Measurements from ENCODE around the gene CCS.
"Not testable (repeated sequence)": the region's sequence is repeated elsewhere in the genome, so short reads cannot be mapped to it uniquely, and the experiment has no call there.

Gene CCS

GRCh38 chr11:66626382-66626781 is 33.4 kb downstream of the CCS start:
- no peak for ATAC-seq
- no peak for DNase-seq

- no peak for ATAC-seq
- no peak for DNase-seq
Observed at GRCh38 chr11:66626926-66627325, 33.9 kb downstream of the CCS start.

- no peak for DNase-seq
- ATAC-seq, result no peak
Observed at GRCh38 chr11:66628061-66628603, 35.1 kb downstream of the CCS start.

- DNase-seq (no peak), ATAC-seq (no peak)
Observed at GRCh38 chr11:66629356-66629755, 36.4 kb downstream of the CCS start.

GRCh38 chr11:66631883-66632282 is 38.9 kb downstream of the CCS start:
- no peak for DNase-seq
- no peak for ATAC-seq

- no peak for ATAC-seq
- DNase-seq, result no peak
Observed at GRCh38 chr11:66632952-66633351, 40.0 kb downstream of the CCS start.

GRCh38 chr11:66636411-66636810 is 43.4 kb downstream of the CCS start:
- DNase-seq (no peak), ATAC-seq (no peak)

- ATAC-seq (no peak), DNase-seq (no peak)
Observed at GRCh38 chr11:66637557-66638176, 44.7 kb downstream of the CCS start.

- ATAC-seq (peak; percentile 97), DNase-seq (peak; percentile 94)
Observed at GRCh38 chr11:66638177-66639065, 45.4 kb downstream of the CCS start, which contains the start of gene RBM4. Gene RBM4, plus strand, starts transcription at chr11:66638703. Its CDS starts 1,009 bp downstream, at chr11:66639712.

- no peak for ATAC-seq
- no peak for DNase-seq
Observed at GRCh38 chr11:66639066-66639813, 46.3 kb downstream of the CCS start.

GRCh38 chr11:66639814-66640340 is 46.9 kb downstream of the CCS start:
- ATAC-seq, DNase-seq: not testable (repeated sequence)

- DNase-seq (no peak), ATAC-seq (no peak)
Observed at GRCh38 chr11:66641834-66642233, 48.8 kb downstream of the CCS start.

GRCh38 chr11:66643745-66644437 is 50.9 kb downstream of the CCS start:
- no peak for ATAC-seq

GRCh38 chr11:66646828-66647227 is 53.8 kb downstream of the CCS start:
- DNase-seq, result no peak
- no peak for ATAC-seq

More at GRCh38 chr11:66643745-66644437, 50.9 kb downstream of the CCS start:
- DNase-seq, result no peak

GRCh38 chr11:66649903-66650302 is 56.9 kb downstream of the CCS start:
- ATAC-seq (no peak), DNase-seq (no peak)

- peak; percentile 31 for ATAC-seq
- no peak for DNase-seq
Observed at GRCh38 chr11:66651016-66651415, 58.0 kb downstream of the CCS start.

- no peak for ATAC-seq
Observed at GRCh38 chr11:66652651-66653050, 59.7 kb downstream of the CCS start.

GRCh38 chr11:66653123-66653522 is 60.1 kb downstream of the CCS start:
- DNase-seq (no peak), ATAC-seq (no peak)

More at GRCh38 chr11:66652651-66653050, 59.7 kb downstream of the CCS start:
- DNase-seq, result no peak

All from stimulated activated naive CD8-positive, alpha-beta T cell treated with anti-CD3 and anti-CD28 coated beads, Interleukin-15, Interleukin-2, amounts not matched to agents 100 U/mL and 50 U/mL, for 24 hours (primary cell).